GM18951 (cell line): ENCODE measurements around the gene FAM185A.
"Not testable (repeated sequence)": the region's sequence is repeated elsewhere in the genome, so short reads cannot be mapped to it uniquely, and the experiment has no call there.

Source experiments
- POLR2A ChIP-seq: IDR thresholded peaks from 4 replicates; pipeline ENCODE4 v1.6.1; 2011; ENCODE audit warnings: mild to moderate bottlenecking; ENCODE audit not compliant: insufficient read length, insufficient read depth; ENCODE audit errors: extremely low read depth
- in situ Hi-C: fragments of 300-500 bp; cut with MboI; formaldehyde crosslinking; loops from one replicate; pipeline ENCODE4 v1.12.0; 2022; ENCODE audit warnings: low sequenced_read_pairs, mixed read lengths, inconsistent platforms; ENCODE audit not compliant: unreplicated experiment

Gene FAM185A

DNA sequence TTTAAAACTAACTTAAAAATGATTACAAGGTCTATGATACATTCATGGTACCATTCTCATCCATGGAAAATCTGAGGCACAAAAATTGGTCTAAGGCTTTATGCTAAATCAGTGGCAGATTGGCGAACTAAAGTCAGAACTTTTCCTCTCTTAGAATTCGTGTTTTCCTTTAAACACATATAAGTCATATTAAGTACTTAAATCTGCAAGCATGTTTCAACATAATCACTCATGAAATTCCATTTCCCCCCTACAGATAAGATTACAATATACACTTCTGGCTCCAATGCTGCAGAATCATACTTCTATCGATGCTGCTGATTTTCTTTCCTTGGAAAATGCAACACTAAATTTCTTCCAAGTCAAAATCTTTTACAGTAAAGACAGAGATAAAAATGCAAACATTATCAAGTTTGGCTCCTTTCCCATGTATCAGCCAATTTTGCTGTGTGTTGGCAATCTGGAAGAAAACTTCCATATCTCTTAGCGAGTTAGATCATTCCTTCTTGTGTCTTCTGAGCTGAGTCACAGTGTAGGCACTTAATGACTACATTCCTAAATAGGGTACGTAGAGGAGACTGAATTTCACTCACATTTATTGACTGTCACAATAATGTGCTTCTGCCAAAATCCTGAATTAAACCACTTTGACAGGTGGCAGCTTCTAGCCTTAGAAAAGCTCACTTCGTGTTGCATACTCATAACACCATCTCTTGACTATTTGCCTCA is 87.6 kb downstream of the FAM185A start:
- in situ Hi-C loops: no loop called here

GRCh38 chr7:102836977-102837376 is 88.2 kb downstream of the FAM185A start:
- no peak for TF ChIP-seq POLR2A
- in situ Hi-C loops: no loop called here

More for the DNA sequence above, 87.6 kb downstream of the FAM185A start:
- no peak for TF ChIP-seq POLR2A

- no peak for TF ChIP-seq POLR2A
- in situ Hi-C loops: no loop called here
Observed at GRCh38 chr7:102837802-102838201, 89.0 kb downstream of the FAM185A start.

DNA sequence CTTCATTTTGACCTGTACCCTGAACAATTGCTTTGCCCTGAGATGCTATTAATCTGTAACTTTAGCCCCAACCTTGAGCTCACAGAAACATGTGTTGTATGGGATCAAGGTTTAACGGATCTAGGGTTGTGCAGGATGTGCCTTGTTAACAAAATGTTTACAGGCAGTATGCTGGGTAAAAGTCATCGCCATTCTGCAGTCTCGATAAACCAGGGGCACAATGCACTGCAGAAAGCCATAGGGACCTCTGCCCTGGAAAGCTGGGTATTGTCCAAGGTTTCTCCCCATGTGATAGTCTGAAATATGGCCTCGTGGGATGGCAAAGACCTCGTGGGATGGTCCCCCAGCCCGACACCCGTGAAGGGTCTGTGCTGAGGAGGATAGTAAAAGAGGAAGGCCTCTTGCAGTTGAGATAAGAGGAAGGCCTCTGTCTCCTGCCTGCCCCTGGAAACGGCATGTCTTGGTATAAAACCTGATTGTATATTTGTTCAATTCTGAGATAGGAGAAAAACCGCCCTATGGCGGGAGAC is 89.8 kb downstream of the FAM185A start:
- in situ Hi-C loops: not testable (repeated sequence)

GRCh38 chr7:102840404-102840803 is 91.6 kb downstream of the FAM185A start:
- TF ChIP-seq POLR2A: no peak
- in situ Hi-C loops: no loop called here

DNA sequence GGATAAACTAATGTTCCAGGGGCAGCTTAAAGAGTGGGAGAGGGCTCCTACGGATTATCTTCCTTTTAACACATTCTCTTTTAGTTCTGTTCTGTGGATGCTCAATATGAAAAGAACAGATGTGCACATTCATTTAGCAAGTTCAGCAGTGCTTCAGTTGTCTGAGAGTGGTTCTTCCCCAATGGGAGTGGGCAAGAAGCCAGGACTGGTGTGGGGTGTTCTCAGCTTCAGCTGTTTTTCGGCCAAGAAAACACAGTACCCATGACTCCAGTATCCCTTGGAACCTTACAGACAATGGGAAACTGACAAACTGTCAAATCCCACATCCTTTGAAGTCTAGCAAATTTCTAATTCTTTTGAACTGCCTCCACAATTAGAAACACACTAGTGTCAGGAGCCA is 92.5 kb downstream of the FAM185A start:
- no peak for TF ChIP-seq POLR2A
- in situ Hi-C loops: no loop called here

- no peak for TF ChIP-seq POLR2A
- in situ Hi-C loops: no loop called here
Observed at GRCh38 chr7:102842284-102842683, 93.5 kb downstream of the FAM185A start.

DNA sequence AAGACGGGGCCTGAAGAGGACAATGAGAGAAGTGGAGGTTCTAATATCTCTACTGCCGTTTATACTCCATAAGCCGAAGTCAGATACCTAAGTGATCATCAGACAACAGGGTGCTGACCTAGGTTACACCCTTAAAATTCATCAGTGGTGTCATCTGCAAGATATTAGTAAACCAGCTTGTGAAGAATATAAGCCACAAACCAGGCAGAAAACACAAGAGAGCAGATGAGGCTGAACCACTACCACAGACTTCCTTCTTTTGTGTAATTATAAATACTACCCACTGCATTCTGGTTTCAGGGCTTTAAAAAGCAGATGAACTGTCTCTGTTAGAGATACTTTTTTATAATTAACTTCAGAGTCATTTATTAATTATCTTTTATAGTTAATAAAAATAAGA is 95.1 kb downstream of the FAM185A start:
- TF ChIP-seq POLR2A: no peak
- in situ Hi-C loops: no loop called here

DNA sequence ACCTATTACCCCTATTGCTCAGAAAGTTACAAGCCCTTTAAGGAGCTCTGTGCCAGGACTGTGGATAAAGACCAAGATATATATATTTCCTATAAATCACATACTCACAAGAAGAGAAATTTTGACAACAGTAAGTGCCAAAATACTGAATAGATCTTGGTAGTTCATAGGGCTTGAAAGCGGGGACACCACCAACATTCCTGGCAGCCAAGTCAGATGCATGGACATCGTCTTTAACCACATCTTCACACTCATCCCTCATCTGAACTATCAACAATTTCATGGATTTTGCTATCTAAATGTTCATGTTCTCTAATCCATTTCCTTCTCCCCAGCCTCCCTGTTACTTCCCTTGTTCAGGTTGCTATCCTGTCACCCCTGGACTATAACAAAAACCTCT is 96.5 kb downstream of the FAM185A start:
- in situ Hi-C loops: no loop called here
- no peak for TF ChIP-seq POLR2A

GRCh38 chr7:102849079-102849478 is 100.3 kb downstream of the FAM185A start:
- TF ChIP-seq POLR2A: no peak
- in situ Hi-C loops: no loop called here

- TF ChIP-seq POLR2A: no peak
Observed at GRCh38 chr7:102849538-102849937, 100.7 kb downstream of the FAM185A start.

GRCh38 chr7:102856036-102856435 is 107.2 kb downstream of the FAM185A start:
- in situ Hi-C loops: no loop called here
- TF ChIP-seq POLR2A: no peak

More at GRCh38 chr7:102849538-102849937, 100.7 kb downstream of the FAM185A start:
- in situ Hi-C loops: no loop called here
